Heart right ventricle (tissue), 16 donors: Measurements from ENCODE around the gene PATL2. TPM values are rescaled to one million over a fixed set of nuclear protein-coding genes. Genes with fewer than 3 reads are reported as not detected.

Source experiments
- ATAC-seq, 8 donors: fragments of 200-7000 bp; cut with Tn5 transposase; one replicate each; pipeline ENCODE4 v1.9.1; 2020; ENCODE audit warnings: mild to moderate bottlenecking in 8 of 8, moderate library complexity in 8 of 8, moderate number of reproducible peaks in 1 of 8
- DNase-seq, 2 donors: peaks; one replicate each; pipeline ENCODE4 v3.0.0-alpha.2; 2020
- H3K27ac ChIP-seq, 10 donors: fragments of 200-600 bp; sonication (generic) in 2 of 10; one replicate each; pipeline versions ENCODE4 v1.5.0 to v1.8.0; 2020 to 2022; ENCODE audit warnings: mild to moderate bottlenecking in 3 of 10
- H3K27me3 ChIP-seq, 7 donors: fragments of 200-600 bp; one replicate each; pipeline ENCODE4 v1.8.0; 2021 to 2022; ENCODE audit warnings: mild to moderate bottlenecking in 2 of 7
- H3K36me3 ChIP-seq, 9 donors: fragments of 200-600 bp; sonication (generic) in 1 of 9; one replicate each; pipeline versions ENCODE4 v1.5.0 to v1.8.0; 2020 to 2022; ENCODE audit warnings: mild to moderate bottlenecking in 2 of 9
- H3K4me1 ChIP-seq, 9 donors: fragments of 200-600 bp; sonication (generic) in 1 of 9; one replicate each; pipeline versions ENCODE4 v1.5.0 to v1.8.0; 2020 to 2022; ENCODE audit warnings: mild to moderate bottlenecking in 4 of 9
- H3K4me3 ChIP-seq, 10 donors: fragments of 200-600 bp; sonication (generic) in 2 of 10; one replicate each; pipeline versions ENCODE4 v1.5.0 to v1.8.0; 2020 to 2022; ENCODE audit warnings: mild to moderate bottlenecking in 7 of 10, moderate library complexity in 2 of 10
- H3K9me3 ChIP-seq, 11 donors: fragments of 200-600 bp in 10 of 11; sonication (generic) in 2 of 11; one replicate each; pipeline versions ENCODE4 v1.5.0 to v1.8.0; 2013 to 2022; ENCODE audit warnings: mild to moderate bottlenecking in 2 of 11, control low read depth in 1 of 11, moderate library complexity in 1 of 11
- WGBS, 2 donors: extraction: QIAGEN DNeasy Blood & Tissue Kit; methylation state at CpG; one replicate each; pipeline ENCODE4 v1.1.7; 2013; ENCODE audit warnings: inconsistent platforms in 1 of 2; 5-methylcytosine and 5-hydroxymethylcytosine counted together
- intact Hi-C, 10 donors: fragments of 100-400 bp; cut with DNase I; formaldehyde crosslinking; loops; one replicate each; pipeline versions ENCODE4 v1.11.1 to v1.14.2; 2022
- polyA plus RNA-seq, 2 donors: library from polyadenylated mRNA; stranded (reverse); fragments of 200-250 nt; gene quantifications; one replicate each; pipeline ENCODE4 v1.2.3, GENCODE V29; 2013
- total RNA-seq, 10 donors: library from RNA; stranded (reverse); fragmentation: NEBNext Ultra II Directional in 3 of 10; extraction: Animal tissue kit (Norgen Biotek cat#: 25700) in 3 of 10; gene quantifications; one replicate each; pipeline versions ENCODE4 v1.2.1 to v1.2.4, GENCODE V29; 2021 to 2023
- TF ChIP-seq, protein P1 (sequence below), 9 donors: fragments of 200-600 bp; sonication (generic) in 2 of 9; IDR thresholded peaks; one replicate each; pipeline versions ENCODE4 v1.5.0 to v1.8.0; 2021 to 2022; ENCODE audit warnings: antibody characterized with exemption in 9 of 9, mild to moderate bottlenecking in 5 of 9, moderate library complexity in 1 of 9
- donor health status: Arrhythmogenic right ventricular cardiomyopathy.
- donor health status: ischemic (EF 13 %, LVEDD 7.1; RV severe dilation, severe dysfunction).
- donor health status: healthy with polysubstance abuse.
- donor health status: DM: no; HTN: yes; CAD: no.
- donor health status: DM: no; HTN: no; CAD: no.
- donor health status: ischemic (EF 25% LVEDD 6.9; RV normal size, moderate dysfunction).
- donor health status: ischemic (EF 25% LVEDD 5.7; RV mildly dilated, moderate dysfunction).
- donor health status: healthy.
- donor health status: DM: yes; HTN: yes; CAD: no.
- donor health status: Ischemic cardiomyopathy.
- donor health status: ischemic (EF 35%, LVEDD 5.7; RV mildly dilated, moderate dysfunction).
- donor health status: nonischemic (EF 11% LVEDD 7.7; RV severe dilation, severe dysfunction).
- donor health status: DM: yes; HTN: yes; CAD: no.
- donor health status: PGD.
- donor health status: ischemic (EF 29% LVEDD 5.4; RV normal size, mild dysfunction).
- donor health status: nonischemic (EF 23%, LVEDD 6.1; RV moderate dilation, normal function).

The PATL2 gene
- total and polyA plus RNA-seq, 12 donors, result 0.33 to 8.6 (median 2.7) TPM

GRCh38 chr15:44682211-44682610 lies 28.9 kb downstream of the PATL2 start:
- no peaks in the 10 kb centered on the region for H3K27me3 ChIP-seq
- TF ChIP-seq, protein P1, sequence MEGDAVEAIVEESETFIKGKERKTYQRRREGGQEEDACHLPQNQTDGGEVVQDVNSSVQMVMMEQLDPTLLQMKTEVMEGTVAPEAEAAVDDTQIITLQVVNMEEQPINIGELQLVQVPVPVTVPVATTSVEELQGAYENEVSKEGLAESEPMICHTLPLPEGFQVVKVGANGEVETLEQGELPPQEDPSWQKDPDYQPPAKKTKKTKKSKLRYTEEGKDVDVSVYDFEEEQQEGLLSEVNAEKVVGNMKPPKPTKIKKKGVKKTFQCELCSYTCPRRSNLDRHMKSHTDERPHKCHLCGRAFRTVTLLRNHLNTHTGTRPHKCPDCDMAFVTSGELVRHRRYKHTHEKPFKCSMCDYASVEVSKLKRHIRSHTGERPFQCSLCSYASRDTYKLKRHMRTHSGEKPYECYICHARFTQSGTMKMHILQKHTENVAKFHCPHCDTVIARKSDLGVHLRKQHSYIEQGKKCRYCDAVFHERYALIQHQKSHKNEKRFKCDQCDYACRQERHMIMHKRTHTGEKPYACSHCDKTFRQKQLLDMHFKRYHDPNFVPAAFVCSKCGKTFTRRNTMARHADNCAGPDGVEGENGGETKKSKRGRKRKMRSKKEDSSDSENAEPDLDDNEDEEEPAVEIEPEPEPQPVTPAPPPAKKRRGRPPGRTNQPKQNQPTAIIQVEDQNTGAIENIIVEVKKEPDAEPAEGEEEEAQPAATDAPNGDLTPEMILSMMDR (IDR thresholded peaks at IDR 0.05), result no peak
- no peak overlapping the region for H3K4me3 ChIP-seq
- WGBS, 2 donors, result 70 to 76% methylated on average over 2 of the region's 2 CpGs
- H3K9me3 ChIP-seq, result peaks cover 0 to 9% (median 0%) of the 10 kb centered on the region in 11 donors
- H3K27ac ChIP-seq, result peak overlapping the region in 1 of 10 donors; percentile 87
- intact Hi-C loops, result no loop called here
- ATAC-seq, result peak in 5 of 8 donors; percentile 35 to 77 (median 68)
- H3K4me1 ChIP-seq, result peaks cover 0 to 34% (median 12%) of the 10 kb centered on the region in 9 donors
- H3K36me3 ChIP-seq, result no peaks in the 10 kb centered on the region
- no peak for DNase-seq

DNA sequence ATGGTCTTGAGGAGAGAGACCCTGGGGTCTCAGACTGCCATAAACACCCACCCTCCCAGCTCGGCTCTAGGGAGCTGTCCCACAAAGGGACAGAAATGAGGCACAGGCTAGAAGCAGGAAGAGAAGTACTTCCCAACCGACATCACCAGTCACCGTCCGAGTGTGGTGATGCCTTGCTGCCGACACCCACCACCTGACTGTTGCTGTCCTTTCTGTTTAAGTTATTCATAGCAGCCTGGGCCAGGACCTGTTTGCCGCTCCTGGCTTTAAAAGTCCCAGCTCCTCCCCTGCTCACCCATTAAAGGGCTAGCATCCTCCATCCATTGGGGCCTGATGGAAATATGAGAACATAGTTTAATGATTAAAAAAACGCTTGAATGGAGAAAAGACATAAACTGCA lies 34.4 kb downstream of the PATL2 start:
- Histone ChIP-seq H3K36me3 (no peaks in the 10 kb centered on the region), H3K4me3 (peak overlapping the region in 1 of 10 donors; percentile 18), H3K9me3 (no peaks in the 10 kb centered on the region), H3K4me1 (peaks cover 0 to 19% (median 0%) of the 10 kb centered on the region in 9 donors), H3K27ac (peak overlapping the region in 1 of 10 donors; percentile 73), H3K27me3 (no peaks in the 10 kb centered on the region)
- TF ChIP-seq, protein P1 (IDR thresholded peaks at IDR 0.05), result no peak
- DNase-seq, result no peak
- WGBS, 2 donors, result 57 to 58% methylated on average over 7 of the region's 7 CpGs
- intact Hi-C loops, result no loop called here
- ATAC-seq, result peak in 2 of 8 donors; percentile 13 to 35

DNA sequence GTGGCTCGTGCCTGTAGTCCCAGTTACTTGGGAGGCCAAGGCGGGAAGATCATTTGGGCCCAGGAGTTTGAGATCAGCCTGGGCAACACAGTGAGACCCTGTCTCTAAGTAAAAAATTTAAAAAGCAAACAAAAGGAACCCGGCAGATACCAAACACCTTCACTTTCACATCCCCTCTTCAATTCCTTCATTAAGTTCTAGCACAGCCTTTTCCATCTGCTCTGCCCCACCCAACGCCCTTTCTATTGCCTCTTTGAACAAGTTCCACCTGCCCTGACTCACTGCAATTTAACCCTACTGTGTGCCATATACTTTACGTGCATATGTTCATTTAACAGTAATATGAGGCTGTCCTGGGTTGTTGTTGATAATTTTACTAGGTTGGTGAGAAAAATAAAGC lies 35.2 kb downstream of the PATL2 start:
- intact Hi-C loops, result no loop called here
- TF ChIP-seq, protein P1 (IDR thresholded peaks at IDR 0.05), result no peak
- 84 to 87% methylated on average over 5 of the region's 5 CpGs for WGBS, 2 donors
- Histone ChIP-seq H3K4me1 (peaks cover 0 to 19% (median 0%) of the 10 kb centered on the region in 9 donors), H3K9me3 (no peaks in the 10 kb centered on the region), H3K27me3 (no peaks in the 10 kb centered on the region), H3K36me3 (no peaks in the 10 kb centered on the region), H3K4me3 (no peak overlapping the region), H3K27ac (peak overlapping the region in 1 of 10 donors; percentile 73)
- no peak for ATAC-seq
- no peak for DNase-seq

DNA sequence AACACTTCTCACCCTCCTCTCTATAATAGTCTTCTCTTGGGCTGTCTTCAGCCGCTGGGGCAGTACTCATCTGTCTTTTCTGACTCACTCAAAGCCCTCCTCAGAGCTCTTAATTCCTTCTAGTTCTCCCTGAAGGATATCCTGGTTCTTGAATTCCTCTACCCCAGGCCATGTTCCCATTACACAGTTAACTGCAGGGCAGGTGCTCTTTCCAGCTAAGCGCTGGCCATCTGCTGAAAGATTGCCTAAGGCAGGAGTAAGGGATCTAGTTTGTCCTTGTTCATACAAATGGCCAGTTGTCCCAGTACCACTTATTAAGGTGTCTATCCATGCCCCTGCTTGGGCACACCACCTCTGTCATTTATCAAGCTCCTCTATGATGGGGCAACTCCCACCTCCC lies 37.5 kb downstream of the PATL2 start:
- Histone ChIP-seq H3K4me1 (peaks cover 0 to 19% (median 0%) of the 10 kb centered on the region in 9 donors), H3K9me3 (no peaks in the 10 kb centered on the region), H3K36me3 (no peaks in the 10 kb centered on the region), H3K4me3 (no peak overlapping the region), H3K27ac (no peak overlapping the region), H3K27me3 (no peaks in the 10 kb centered on the region)
- ATAC-seq (no peak), DNase-seq (no peak)
- intact Hi-C loops, result no loop called here
- 96 to 99% methylated on average over 2 of the region's 2 CpGs for WGBS, 2 donors
- TF ChIP-seq, protein P1 (IDR thresholded peaks at IDR 0.05), result no peak
